ENCODE measurements around the gene DPP10.

GRCh38 chr2:115400940-115401339 lies 958.5 kb downstream of the DPP10 start:
- TF ChIP-seq, protein P1, sequence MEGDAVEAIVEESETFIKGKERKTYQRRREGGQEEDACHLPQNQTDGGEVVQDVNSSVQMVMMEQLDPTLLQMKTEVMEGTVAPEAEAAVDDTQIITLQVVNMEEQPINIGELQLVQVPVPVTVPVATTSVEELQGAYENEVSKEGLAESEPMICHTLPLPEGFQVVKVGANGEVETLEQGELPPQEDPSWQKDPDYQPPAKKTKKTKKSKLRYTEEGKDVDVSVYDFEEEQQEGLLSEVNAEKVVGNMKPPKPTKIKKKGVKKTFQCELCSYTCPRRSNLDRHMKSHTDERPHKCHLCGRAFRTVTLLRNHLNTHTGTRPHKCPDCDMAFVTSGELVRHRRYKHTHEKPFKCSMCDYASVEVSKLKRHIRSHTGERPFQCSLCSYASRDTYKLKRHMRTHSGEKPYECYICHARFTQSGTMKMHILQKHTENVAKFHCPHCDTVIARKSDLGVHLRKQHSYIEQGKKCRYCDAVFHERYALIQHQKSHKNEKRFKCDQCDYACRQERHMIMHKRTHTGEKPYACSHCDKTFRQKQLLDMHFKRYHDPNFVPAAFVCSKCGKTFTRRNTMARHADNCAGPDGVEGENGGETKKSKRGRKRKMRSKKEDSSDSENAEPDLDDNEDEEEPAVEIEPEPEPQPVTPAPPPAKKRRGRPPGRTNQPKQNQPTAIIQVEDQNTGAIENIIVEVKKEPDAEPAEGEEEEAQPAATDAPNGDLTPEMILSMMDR (IDR thresholded peaks at IDR 0.05) = no peak
- TF ChIP-seq POLR2A (IDR thresholded peaks at IDR 0.05) = no peak
